BE2C (cell line): ENCODE data around the gene MAEA.

Experiments
- DNase-seq: peaks from one replicate; pipeline ENCODE4 v3.0.0-alpha.2; 2020
- H3K27me3 ChIP-seq: fragments of 250-450 bp; sonication (Bioruptor Pico); 2 replicates; pipeline ENCODE4 v1.5.1; 2020; ENCODE audit warnings: mild to moderate bottlenecking
- H3K36me3 ChIP-seq: fragments of 250-450 bp; sonication (Bioruptor Pico); 2 replicates; pipeline ENCODE4 v1.5.1; 2020; ENCODE audit warnings: mild to moderate bottlenecking
- H3K4me1 ChIP-seq: fragments of 250-450 bp; sonication (Bioruptor Pico); 2 replicates; pipeline ENCODE4 v1.5.1; 2020
- H3K4me3 ChIP-seq: 2 replicates; pipeline ENCODE4 v1.5.1; 2011; ENCODE audit warnings: low read depth, low read length
- H3K9me3 ChIP-seq: fragments of 250-450 bp; sonication (Bioruptor Pico); 2 replicates; pipeline ENCODE4 v1.5.1; 2020
- CTCF ChIP-seq: IDR thresholded peaks from 2 replicates; pipeline ENCODE4 v1.5.1; 2012; ENCODE audit warnings: mild to moderate bottlenecking, low read depth, low read length

MAEA gene

GRCh38 chr4:1339489-1339888, 49.8 kb downstream of the MAEA start:
- no peaks in the 10 kb centered on the region for H3K4me1 ChIP-seq
- peaks cover 50% of the 10 kb centered on the region for H3K36me3 ChIP-seq
- H3K9me3 ChIP-seq, result no peaks in the 10 kb centered on the region
- H3K4me3 ChIP-seq, result no peak overlapping the region
- TF ChIP-seq CTCF, result no peak
- no peaks in the 10 kb centered on the region for H3K27me3 ChIP-seq
- no peak for DNase-seq

DNA sequence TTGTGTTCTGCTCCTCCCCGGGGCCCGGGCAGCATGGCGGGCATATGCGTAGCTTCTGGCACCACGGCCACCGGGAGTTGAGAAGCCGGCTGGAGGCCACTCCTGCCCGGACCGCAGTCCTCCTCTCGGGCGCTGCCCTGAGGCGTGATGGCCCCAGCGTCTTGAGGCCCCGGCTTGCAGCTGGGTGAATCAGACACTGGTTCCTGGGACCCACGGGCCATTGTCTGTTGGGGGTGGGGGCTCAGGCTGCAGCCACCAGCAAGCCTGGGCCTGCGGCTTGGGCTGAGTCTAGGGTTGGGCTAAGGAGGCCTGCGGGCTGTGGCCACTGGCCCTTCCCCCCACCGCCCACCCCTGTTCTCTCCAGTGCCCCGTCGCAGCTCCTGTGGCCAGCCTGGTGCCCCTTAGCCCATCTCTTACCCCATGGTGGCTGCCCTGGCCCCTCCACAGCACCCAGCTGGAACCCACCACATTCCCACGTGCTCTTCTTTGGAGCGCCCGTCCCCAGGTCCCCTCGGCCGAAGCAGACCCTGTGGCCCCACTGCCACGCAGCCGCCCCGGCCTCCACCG, 50.6 kb downstream of the MAEA start:
- TF ChIP-seq CTCF, result no peak
- DNase-seq, result no peak
- H3K9me3 ChIP-seq, result no peaks in the 10 kb centered on the region
- no peaks in the 10 kb centered on the region for H3K27me3 ChIP-seq
- peaks cover 50% of the 10 kb centered on the region for H3K36me3 ChIP-seq
- no peak overlapping the region for H3K4me3 ChIP-seq
- no peaks in the 10 kb centered on the region for H3K4me1 ChIP-seq

DNA sequence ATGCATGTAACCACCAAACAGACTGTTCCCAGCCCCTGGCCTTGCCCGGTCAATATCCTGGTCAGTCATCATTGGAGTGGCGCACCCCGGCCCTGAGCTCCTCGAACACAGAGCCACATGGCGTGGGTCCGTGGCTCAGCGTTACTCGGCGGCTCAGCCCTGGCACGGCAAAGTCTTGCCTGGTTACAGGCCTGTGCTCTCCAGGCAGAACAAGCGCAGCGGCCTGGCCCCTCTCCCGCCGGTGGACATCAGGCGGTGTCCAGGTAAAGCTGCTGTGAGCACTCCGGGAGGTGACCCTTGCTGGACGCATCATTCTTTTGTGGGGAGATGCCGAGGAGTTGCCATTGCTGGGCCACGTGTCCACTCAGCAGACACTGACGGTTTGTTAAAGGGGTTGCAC, 51.2 kb downstream of the MAEA start:
- DNase-seq, result no peak
- Histone ChIP-seq H3K27me3 (no peaks in the 10 kb centered on the region), H3K36me3 (peaks cover 50% of the 10 kb centered on the region), H3K4me1 (no peaks in the 10 kb centered on the region), H3K4me3 (no peak overlapping the region), H3K9me3 (no peaks in the 10 kb centered on the region)
- no peak for TF ChIP-seq CTCF

- no peaks in the 10 kb centered on the region for H3K9me3 ChIP-seq
- no peak for TF ChIP-seq CTCF
- H3K36me3 ChIP-seq, result peaks cover 40% of the 10 kb centered on the region
- no peaks in the 10 kb centered on the region for H3K27me3 ChIP-seq
- no peaks in the 10 kb centered on the region for H3K4me1 ChIP-seq
- DNase-seq, result no peak
- no peak overlapping the region for H3K4me3 ChIP-seq
Observed at GRCh38 chr4:1342003-1342402, 52.3 kb downstream of the MAEA start.

GRCh38 chr4:1344696-1345095, 55.0 kb downstream of the MAEA start:
- TF ChIP-seq CTCF, result no peak
- H3K4me1 ChIP-seq, result no peaks in the 10 kb centered on the region
- no peak for DNase-seq
- peaks cover 16% of the 10 kb centered on the region for H3K36me3 ChIP-seq
- H3K27me3 ChIP-seq, result no peaks in the 10 kb centered on the region
- no peak overlapping the region for H3K4me3 ChIP-seq
- H3K9me3 ChIP-seq, result no peaks in the 10 kb centered on the region

- H3K27me3 ChIP-seq, result no peaks in the 10 kb centered on the region
- H3K36me3 ChIP-seq, result peaks cover 3% of the 10 kb centered on the region; the same call in 1 of the 2 replicates
- no peaks in the 10 kb centered on the region for H3K4me1 ChIP-seq
- no peaks in the 10 kb centered on the region for H3K9me3 ChIP-seq
- peak; percentile 78 for DNase-seq
- TF ChIP-seq CTCF, result peak; percentile 23; the same call in 1 of the 2 replicates
- peak overlapping the region; percentile 79 for H3K4me3 ChIP-seq
Observed at GRCh38 chr4:1345903-1346780, 56.5 kb downstream of the MAEA start.
